ENCODE data around the gene DOC2A.
A peak's percentile ranks its signal among the peaks of the same experiment; 100 is the strongest.

Gene DOC2A

DNA sequence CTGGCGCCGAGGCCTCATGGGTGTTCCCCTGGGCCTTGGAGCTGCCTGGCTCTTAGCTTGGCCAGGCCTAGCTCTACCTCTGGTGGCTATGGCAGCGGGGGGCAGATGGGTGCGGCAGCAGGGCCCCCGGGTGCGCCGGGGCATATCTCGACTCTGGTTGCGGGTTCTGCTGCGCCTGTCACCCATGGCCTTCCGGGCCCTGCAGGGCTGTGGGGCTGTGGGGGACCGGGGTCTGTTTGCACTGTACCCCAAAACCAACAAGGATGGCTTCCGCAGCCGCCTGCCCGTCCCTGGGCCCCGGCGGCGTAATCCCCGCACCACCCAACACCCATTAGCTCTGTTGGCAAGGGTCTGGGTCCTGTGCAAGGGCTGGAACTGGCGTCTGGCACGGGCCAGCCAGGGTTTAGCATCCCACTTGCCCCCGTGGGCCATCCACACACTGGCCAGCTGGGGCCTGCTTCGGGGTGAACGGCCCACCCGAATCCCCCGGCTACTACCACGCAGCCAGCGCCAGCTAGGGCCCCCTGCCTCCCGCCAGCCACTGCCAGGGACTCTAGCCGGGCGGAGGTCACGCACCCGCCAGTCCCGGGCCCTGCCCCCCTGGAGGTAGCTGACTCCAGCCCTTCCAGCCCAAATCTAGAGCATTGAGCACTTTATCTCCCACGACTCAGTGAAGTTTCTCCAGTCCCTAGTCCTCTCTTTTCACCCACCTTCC is 23.3 kb downstream of the DOC2A start:
- DNase-seq: no peak

DNA sequence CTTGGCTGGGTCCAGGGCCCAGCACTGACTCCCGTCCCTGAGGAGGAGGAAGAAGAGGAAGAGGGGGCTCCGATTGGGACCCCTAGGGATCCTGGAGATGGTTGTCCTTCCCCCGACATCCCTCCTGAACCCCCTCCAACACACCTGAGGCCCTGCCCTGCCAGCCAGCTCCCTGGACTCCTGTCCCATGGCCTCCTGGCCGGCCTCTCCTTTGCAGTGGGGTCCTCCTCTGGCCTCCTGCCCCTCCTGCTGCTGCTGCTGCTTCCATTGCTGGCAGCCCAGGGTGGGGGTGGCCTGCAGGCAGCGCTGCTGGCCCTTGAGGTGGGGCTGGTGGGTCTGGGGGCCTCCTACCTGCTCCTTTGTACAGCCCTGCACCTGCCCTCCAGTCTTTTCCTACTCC is 23.9 kb downstream of the DOC2A start:
- DNase-seq: no peak

DNA sequence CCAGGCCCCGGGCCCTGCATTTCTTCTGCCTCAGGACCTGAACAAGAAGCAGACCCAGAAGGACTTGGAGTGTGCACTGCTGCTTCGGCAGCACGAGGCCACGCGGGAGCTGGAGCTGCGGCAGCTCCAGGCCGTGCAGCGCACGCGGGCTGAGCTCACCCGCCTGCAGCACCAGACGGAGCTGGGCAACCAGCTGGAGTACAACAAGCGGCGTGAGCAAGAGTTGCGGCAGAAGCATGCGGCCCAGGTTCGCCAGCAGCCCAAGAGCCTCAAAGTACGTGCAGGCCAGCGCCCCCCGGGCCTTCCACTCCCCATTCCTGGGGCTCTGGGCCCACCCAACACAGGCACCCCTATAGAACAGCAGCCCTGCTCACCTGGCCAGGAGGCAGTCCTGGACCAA is 24.6 kb downstream of the DOC2A start:
- no peak for DNase-seq

DNA sequence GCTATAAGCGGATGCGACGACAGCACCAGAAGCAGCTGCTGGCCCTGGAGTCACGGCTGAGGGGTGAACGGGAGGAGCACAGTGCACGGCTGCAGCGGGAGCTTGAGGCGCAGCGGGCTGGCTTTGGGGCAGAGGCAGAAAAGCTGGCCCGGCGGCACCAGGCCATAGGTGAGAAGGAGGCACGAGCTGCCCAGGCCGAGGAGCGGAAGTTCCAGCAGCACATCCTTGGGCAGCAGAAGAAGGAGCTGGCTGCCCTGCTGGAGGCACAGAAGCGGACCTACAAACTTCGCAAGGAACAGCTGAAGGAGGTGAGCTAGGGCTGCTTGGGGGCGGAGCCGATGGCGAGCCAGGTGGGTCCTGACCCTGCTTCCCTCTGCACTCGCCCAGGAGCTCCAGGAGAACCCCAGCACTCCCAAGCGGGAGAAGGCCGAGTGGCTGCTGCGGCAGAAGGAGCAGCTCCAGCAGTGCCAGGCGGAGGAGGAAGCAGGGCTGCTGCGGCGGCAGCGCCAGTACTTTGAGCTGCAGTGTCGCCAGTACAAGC is 25.5 kb downstream of the DOC2A start:
- no peak for DNase-seq

DNA sequence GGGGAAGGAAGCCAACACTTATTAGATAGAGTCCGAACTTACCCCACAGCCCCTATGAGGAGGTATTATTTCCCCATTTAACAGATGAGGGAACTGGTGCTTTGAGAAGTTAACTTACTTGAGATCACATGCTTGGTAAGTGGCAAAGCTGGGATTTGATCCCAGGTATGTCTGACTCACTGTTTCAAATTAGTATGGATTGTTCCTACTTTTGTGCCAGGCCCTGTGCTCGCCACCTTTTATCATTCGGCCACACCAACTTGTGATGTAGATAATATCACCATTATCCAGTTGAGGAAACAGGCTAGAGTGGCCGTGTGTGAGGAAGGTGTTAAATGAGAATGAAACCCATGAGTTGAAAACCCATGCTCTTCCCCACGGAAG is 26.1 kb downstream of the DOC2A start:
- no peak for DNase-seq

DNA sequence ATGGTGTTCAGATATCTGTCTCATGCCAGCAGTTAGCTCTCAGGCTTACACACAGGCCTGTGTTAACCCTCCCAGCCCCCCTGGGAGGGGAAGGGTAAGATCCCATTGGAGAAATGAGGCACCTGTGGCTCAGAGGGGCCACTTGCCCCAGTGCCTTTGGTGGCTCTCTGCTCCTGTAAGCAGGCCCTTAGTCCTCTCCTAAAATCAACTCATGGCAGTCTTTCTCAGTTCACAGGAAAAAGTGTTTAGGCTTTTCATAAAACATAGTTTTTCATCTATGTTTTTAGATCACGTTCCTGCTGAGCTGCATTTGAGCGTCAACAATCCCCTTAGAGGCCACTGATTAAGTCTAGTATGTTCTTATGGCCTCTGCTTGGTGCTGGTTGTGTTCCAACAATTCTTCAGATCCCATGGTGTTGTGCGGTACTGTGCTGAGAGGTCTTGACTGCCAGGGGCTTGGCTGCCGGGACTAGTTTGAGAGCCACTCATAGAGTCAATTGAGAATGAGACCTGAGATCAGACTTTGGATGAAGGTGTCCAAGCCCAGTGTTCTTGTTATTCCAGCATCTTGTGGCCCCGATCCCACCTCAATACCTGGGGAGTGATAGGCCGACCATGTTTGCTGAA is 26.6 kb downstream of the DOC2A start:
- no peak for DNase-seq

DNA sequence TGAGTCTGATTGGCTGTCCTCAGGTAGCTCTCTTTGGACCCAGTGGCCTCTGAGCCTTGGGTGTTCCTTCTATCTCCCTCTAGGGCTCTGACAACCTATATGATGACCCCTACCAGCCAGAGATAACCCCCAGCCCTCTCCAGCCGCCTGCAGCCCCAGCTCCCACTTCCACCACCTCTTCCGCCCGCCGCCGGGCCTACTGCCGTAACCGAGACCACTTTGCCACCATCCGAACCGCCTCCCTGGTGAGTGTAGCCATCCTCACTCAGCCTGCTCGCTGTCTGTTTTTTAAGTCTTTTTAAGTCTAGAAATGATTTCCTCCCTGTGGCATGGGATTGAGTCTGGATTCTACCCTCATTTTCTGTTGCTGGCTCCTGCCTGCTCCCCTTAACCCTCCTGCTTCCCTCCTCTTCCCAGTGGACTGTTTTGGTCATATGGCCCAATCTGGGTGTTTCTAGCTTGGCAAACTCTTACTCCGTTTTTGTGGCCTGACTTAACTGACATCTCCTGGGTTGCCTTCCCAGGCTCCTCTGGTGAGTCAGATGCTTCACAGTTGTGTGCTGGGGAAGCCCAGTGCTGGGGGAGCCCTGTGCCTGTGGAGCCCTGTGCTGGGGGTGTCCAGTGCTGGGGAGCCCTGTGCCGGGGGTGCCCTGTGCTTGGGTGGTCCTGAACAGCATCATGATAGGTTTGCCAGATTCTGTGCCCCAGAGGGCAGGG is 27.2 kb downstream of the DOC2A start:
- no peak for DNase-seq

DNA sequence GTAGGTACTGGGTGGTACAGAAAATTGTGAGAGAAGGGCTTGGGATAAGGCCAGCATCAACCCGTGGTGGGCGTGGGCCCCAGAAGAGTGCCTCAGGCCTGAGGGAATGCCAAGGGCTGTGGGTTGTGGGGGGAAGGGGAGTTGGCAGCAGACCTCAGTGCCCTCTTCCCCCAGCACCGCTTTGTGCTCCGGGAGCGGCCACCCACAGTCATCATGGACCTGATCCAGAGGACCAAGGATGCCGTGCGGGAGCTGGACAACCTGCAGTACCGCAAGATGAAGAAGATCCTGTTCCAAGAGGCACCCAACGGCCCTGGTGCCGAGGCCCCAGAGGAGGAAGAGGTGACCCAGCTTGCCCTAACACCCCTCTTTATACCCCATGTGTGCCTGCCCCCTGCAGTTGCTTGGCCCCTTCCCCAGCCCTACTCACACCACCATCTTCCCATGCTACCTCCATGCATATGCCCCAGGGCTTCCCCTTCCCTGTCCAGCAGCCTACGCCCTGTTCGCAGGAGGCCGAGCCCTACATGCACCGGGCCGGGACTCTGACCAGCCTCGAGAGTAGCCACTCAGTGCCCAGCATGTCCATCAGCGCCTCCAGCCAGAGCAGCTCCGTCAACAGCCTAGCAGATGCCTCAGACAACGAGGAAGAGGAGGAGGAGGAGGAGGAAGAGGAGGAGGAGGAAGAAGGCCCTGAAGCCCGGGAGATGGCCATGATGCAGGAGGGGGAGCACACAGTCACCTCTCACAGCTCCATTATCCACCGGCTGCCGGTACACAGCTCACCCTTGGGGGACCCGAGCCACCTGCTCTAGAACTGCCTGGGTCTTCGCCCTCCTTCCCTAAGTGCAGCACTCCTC is 28.0 kb downstream of the DOC2A start:
- DNase-seq: no peak

DNA sequence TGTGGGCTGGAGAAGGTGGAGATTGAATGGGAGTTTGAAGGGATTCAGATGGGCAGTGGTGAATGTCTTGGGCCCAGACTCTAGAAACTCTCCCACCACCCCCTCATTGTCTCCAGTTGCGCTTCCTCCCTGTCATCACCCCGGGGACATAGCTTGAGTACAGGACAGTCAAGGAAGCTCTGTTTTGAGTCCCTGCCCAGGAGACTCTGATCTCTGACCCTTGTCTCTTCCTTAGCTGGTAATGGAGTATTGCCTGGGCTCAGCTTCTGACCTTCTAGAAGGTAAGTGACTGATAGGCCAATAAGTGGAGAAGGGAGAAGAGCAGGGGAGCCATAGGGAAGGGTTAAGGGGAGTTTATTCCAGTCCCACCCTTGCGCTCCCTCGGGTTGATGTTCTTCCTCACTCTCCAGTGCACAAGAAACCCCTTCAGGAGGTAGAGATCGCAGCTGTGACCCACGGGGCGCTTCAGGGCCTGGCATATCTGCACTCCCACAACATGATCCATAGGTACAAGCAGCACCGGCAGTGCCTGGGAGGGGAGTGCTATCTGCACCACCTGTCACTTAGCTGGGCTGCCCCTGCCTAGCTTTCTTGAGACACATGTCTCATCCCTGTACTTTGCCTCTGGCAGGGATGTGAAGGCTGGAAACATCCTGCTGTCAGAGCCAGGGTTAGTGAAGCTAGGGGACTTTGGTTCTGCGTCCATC is 32.1 kb downstream of the DOC2A start:
- no peak for DNase-seq

DNA sequence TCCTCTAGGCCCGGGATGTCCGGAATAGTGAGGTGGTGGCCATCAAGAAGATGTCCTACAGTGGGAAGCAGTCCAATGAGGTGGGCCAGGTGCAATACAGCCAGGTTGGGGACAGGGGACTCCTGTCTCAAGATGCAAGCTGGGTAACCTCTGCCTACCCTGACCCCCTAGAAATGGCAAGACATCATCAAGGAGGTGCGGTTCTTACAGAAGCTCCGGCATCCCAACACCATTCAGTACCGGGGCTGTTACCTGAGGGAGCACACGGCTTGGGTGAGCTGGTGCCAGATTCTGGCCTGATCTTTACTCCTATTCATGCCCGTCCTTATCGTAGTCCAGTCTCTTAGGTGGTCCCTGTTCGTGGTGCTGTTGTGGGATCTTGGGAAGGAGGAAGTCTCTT is 32.7 kb downstream of the DOC2A start:
- no peak for DNase-seq

DNA sequence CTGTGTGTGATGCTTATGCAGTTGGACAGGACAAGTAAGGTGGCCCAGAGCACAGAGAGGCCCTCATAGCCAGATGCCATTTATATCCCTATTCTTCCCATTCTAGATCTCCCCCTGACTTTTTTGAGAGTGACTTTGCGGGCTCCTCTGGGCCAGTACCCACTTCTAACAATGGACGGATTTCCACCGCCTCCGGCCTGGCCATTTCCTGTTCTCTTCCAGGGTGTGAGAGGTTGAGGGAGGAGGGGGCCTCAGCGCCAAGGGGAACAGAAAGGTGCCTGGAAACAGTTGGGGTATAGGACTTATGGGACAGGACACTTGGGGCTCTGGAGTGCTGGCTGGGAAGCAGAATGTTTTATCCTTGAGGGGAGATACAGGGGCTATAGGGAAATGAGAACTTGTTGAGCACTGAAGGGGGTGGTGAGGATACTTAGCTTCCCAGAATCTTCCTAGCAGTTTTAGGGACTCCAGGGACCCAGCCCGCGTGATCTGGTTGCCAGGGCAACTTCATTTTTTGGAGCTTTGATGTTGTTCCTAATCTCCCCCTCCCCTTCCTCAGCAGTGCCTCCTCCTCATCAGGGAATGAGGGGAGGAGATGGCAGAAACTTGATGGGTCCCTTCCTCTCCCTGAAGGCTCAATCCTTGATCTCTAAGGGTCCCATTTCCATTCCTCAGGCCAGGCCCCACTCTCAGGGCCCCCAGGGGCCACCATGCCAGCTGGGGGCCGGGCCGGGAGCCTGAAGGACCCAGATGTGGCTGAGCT is 33.6 kb downstream of the DOC2A start:
- DNase-seq: no peak

DNA sequence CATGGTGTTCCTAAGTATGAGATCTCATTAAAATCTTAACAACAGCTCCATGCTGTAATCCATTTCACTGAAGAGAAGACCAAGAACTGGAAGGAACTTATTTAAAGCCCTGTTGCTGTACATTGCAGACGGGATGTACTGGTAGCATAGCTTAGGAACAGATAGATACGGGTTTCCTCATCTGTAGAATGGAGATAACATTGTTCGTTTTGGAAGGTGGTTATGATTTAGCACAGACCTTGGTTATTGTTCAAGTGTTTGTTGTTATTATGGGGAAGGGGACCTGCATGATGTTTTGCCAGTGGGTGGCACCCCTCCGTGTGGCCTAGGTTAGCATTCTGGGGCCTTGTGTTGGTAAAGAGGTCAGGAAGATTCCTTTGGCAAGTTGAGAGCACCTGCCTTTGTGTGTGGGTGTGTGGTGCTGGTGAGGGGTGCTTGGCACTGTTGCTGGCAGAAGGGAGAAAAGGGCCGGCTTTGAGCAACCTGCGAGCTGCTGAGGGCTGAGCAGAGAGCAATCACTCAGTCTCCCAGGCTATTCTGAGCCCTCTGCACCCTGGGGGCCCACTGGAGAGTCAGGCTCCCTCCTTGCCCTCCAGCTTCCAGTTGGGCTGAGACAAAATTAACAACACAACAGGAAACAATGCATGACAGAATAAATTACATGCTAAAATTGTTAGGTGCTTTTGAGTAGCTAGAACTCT is 34.9 kb downstream of the DOC2A start:
- DNase-seq: no peak

DNA sequence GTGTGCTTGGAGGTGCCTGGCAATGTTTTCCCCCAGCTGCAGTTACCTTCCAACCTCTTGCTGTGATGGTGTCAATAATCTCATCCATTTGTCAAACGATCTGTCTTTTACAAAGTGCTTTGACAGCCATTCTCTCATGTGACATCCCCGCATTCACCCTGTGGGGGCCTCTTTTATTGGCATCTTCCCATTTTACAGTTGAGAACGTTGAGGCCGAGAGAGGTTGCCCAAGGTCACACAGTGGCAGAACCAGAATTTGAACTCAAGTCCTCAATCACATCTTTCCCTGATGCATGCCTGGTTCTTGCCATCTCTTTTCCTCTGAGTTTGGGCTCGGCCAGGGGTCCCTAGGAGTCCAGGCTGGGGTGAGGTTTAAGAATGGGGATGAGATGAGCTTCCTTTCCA is 35.7 kb downstream of the DOC2A start:
- no peak for DNase-seq

DNA sequence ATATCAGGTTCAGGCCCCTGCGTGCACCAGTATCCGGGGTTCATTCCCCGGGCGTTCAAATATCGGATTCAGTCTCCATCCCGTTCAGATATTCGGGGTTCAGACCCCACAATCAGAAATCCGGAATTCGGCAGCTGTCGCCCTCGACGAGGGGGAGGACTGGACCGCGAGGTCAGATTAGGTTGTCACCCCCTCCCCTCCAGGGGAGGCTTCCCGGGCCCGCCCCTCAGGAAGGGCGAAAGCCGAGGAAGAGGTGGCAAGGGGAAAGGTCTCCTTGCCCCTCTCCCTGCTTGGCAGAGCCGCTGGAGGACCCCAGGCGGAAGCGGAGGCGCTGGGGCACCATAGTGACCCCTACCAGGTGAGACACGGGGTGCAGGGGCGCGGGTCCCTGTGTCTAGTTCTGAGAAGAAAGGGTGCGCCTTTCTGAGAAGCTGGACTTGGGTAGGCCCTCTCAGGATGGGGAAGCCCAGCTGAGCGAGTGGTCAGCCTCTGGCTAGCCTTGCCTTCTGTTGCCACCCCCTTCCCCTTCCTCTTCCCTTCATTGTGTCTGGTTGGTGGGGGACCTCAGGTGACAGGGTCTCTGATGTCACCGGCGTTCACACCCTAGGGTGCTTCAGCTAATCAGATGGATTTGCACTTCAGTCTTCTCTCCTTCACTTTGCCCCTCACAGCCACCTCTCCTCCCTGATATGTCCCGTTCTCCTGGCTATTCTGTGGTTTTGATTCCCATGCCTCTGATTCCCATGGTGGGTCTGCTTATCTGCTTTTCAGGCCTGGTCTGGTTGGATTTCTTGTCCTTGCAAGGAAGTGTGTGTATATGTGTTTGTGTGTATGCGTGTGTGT is 36.3 kb downstream of the DOC2A start:
- peak; percentile 34 for DNase-seq

DNA sequence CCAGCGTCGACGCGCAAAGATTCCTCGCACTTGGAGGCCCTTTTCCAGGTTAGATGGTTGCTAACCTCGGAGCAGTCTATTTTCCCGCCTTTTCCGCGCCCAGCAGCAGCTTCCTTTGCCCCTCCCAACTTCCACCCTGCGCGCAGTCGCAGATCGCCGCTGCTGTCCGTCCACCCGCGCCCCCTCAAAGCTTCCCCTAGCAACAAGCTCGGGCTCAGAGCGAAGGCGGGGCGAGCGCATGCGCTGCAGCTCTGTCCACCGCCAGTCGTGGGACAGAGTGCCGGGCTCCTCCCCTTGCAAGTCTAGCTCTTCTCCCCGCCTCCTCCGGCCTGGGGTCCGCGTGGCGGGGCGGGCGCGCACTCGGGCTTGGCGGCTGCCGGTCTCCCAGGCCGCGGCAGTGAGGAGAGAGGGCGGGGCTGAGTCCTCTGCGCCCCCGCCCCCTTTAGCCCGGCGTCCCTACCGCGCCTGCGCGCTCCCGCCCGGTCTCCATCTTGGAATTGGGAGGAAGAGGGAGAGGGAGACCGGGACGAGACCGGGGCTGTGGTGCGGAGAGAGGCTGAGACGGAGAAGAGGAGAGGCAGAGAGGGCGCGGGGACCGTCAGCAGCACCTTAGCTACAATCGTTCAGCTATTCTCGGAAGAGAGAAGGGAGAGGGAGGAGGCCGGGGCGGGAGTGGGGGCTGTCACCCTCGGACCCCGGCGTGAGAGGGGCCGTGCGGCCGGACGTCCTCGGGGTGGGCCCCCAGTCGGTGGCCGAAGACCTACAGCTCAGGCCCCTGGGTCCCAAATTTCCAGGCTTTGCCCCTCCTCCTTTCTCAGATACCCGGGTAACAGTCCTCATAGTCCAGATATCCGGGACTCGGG is 37.2 kb downstream of the DOC2A start, which contains the start of gene TAOK2:
Gene TAOK2 (plus strand): TSS at position 485 of the 863 bp plus-strand sequence. CDS start 3,905 bp downstream, outside the sequence.
- peak; percentile 97 for DNase-seq

DNA sequence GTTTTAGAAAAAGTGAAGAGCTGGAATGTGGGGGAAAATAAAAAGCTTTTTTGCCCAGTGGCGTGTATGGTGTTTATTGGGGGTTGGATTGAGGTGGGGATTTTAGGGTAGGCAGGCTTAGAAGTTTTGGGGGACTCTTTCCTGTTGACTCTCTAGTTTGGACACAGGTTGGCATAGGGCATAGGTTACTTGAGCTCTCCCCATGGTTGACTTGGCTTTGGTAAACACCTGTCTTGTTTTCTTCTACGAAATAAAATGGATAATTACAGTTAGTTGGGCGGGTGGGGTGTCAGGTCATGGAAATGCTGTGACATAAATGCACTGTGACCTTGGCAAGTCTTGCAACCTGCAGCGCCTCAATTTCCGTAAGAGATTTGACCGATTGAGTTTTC is 37.8 kb downstream of the DOC2A start:
- DNase-seq: no peak

DNA sequence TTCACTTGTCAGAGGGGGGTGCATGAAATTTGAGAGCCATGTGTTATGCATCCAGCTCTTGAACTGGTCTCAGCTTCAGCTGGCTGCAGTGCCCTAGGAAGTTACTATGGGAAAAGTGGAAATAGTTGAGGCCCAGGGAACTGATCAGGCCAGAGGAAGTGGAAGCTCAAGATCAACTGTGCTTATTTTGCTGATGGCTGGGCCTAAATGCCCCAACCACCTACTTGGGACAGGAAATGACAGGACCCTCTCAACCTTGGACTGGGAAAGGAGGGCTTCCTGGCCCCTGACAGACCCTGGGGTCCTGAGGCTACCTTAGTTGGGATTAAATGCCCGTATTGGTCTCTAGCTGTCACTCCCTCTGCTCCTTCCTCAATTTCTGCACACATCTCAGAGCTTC is 38.3 kb downstream of the DOC2A start:
- DNase-seq: no peak

DNA sequence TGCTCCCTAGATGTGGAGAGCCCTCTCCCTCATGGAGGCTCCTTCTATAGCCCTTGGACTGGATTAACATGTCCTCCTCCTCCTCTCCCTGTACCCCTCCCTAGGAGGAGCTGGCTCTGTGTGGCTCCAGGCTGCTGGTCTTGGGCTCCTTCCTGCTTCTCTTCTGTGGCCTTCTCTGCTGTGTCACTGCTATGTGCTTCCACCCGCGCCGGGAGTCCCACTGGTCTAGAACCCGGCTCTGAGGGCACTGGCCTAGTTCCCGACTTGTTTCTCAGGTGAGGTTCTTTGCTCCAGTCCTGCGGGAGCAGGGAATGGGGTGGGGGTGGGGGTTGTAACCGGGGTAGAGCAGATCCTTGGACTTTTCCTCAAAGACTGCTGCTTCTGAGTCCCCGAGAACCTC is 39.5 kb downstream of the DOC2A start:
- no peak for DNase-seq

DNA sequence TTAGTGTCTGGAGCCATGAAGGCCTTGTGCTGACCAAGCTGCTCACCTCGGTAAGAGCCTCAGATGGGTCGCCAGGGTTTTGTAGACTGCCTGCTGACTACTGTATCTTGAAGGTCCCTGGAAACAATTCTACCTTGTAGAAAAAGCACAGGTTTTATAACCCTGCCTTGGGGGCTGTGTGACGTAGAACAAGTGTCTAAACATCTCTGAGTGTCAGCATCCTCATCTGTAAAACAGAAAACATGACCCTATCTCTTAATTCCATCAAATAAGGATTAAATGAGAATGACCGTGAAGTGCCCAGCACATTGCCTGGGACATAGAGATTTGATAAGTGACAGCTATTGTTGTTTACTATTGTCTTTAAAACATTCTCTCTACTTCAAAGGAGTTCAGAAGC is 42.6 kb downstream of the DOC2A start:
- DNase-seq: no peak

Data from stimulated activated CD8-positive, alpha-beta memory T cell treated with anti-CD3 and anti-CD28 coated beads, Interleukin-4, amount 100 ng/mL, for 48 hours (primary cell).